Measurements from ENCODE around the gene KASH5.

KASH5 gene

GRCh38 chr19:49461656-49462055 lies 73.6 kb downstream of the KASH5 start:
- no peak for DNase-seq

- DNase-seq: no peak
These were observed 74.4 kb downstream of the KASH5 start for GRCh38 chr19:49462492-49462891.

- DNase-seq: no peak
These were observed 76.1 kb downstream of the KASH5 start for GRCh38 chr19:49463960-49464740.

- DNase-seq: no peak
These were observed 77.3 kb downstream of the KASH5 start for GRCh38 chr19:49465371-49465770.
